HEK293T (cell line): Measurements from ENCODE around the gene EFCC1.

Experiments
- CTCF ChIA-PET: fragments of 350-600 bp; formaldehyde crosslinking; extraction: SDS; loops from one replicate; lab custom pipeline; 2021; ENCODE audit warnings: antibody characterized with exemption, inconsistent platforms; lab: Yijun Ruan, JAX
- POLR2A ChIA-PET: fragments of 350-600 bp; formaldehyde crosslinking; extraction: SDS; loops from one replicate; lab custom pipeline; 2020; ENCODE audit warnings: antibody characterized with exemption, inconsistent platforms; lab: Yijun Ruan, JAX
- DNase-seq: peaks from one replicate; pipeline ENCODE4 v3.0.0; 2012; ENCODE audit warnings: mixed read lengths; ENCODE audit errors: extremely low spot score
- ARNT ChIP-seq: fragments of 450-650 bp; IDR thresholded peaks from 2 replicates; pipeline ENCODE4 v1.6.1; 2017; ENCODE audit warnings: mild to moderate bottlenecking
- BHLHE40 ChIP-seq: fragments of 450-650 bp; IDR thresholded peaks from 2 replicates; pipeline ENCODE4 v1.6.1; 2016; ENCODE audit warnings: mild to moderate bottlenecking, moderate library complexity, borderline replicate concordance
- CTBP1 ChIP-seq: fragments of 450-650 bp; IDR thresholded peaks from 2 replicates; pipeline ENCODE4 v1.6.1; 2016; ENCODE audit warnings: borderline replicate concordance
- ELF4 ChIP-seq: fragments of 450-650 bp; IDR thresholded peaks from 2 replicates; pipeline ENCODE4 v1.6.1; 2017; ENCODE audit warnings: antibody characterized with exemption
- FOXA1 ChIP-seq: fragments of 450-650 bp; IDR thresholded peaks from 2 replicates; pipeline ENCODE4 v1.6.1; 2016; ENCODE audit warnings: mild to moderate bottlenecking
- FOXK2 ChIP-seq: fragments of 450-650 bp; IDR thresholded peaks from 2 replicates; pipeline ENCODE4 v1.6.1; 2016; ENCODE audit warnings: mild to moderate bottlenecking
- FOXM1 ChIP-seq: fragments of 450-650 bp; IDR thresholded peaks from 2 replicates; pipeline ENCODE4 v1.6.1; 2017; ENCODE audit warnings: mild to moderate bottlenecking, borderline replicate concordance
- HDGF ChIP-seq: fragments of 450-650 bp; IDR thresholded peaks from 2 replicates; pipeline ENCODE4 v1.6.1; 2017; ENCODE audit warnings: antibody characterized with exemption, borderline replicate concordance
- L3MBTL2 ChIP-seq: fragments of 450-650 bp; conservative IDR thresholded peaks from 2 replicates; pipeline ENCODE4 v1.6.1; 2016; ENCODE audit warnings: mild to moderate bottlenecking
- LEF1 ChIP-seq: fragments of 450-650 bp; IDR thresholded peaks from 2 replicates; pipeline ENCODE4 v1.6.1; 2017; ENCODE audit warnings: mild to moderate bottlenecking, borderline replicate concordance
- NFRKB ChIP-seq: fragments of 450-650 bp; IDR thresholded peaks from 2 replicates; pipeline ENCODE4 v1.6.1; 2016; ENCODE audit warnings: mild to moderate bottlenecking, moderate library complexity
- SP1 ChIP-seq: fragments of 450-650 bp; IDR thresholded peaks from 2 replicates; pipeline ENCODE4 v1.6.1; 2017
- SUZ12 ChIP-seq: fragments of 450-650 bp; IDR thresholded peaks from 2 replicates; pipeline ENCODE4 v1.6.1; 2016; ENCODE audit warnings: mild to moderate bottlenecking
- TARDBP ChIP-seq: fragments of 450-650 bp; IDR thresholded peaks from 2 replicates; pipeline ENCODE4 v1.6.1; 2016
- ZNF384 ChIP-seq: fragments of 450-650 bp; IDR thresholded peaks from 2 replicates; pipeline ENCODE4 v1.6.1; 2016
- TF ChIP-seq, protein P1 (sequence below): fragments of 450-650 bp; IDR thresholded peaks from 2 replicates; pipeline ENCODE4 v1.6.1; 2016

The EFCC1 gene

DNA sequence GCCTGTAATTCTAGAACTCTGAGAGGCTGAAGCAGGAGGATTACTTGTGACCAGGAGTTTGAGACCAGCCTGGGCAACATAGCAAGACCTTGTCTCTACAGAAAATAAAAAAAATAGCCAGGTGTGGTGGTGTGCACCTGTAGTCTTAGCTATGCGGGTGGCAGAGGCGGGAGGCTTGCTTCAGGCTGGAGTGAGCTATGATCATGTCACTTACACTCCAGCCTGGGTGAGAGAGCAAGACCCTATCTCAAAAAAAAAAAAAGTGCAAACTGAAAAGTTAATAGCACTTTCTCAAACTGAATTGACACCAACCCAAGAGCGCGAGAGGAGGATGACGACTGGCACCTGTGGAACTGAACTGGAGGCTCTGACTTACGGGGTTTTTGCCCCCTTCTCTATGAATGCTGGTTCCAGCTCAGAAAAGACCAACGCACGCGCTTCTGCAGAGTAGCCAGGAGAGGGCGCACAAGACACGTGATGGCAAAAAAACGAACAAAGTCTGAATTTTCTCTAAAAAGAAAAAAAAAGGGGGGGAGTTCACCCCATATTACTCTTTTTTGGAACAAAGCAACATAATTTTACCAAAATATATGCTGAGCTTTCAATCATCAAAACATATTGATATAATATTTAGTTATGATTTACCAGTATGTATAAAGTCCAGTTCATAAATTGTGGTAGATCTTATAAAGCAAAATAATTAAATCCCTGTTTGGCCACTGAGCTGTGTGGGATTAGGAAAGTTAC, 30.9 kb upstream of the EFCC1 start:
- CTCF ChIA-PET, result interaction anchor here (0.6 to 2.5 kb wide), 29 partner anchors 11 to 1116 kb away, joined by 3 to 22 read pairs (median 5); partner anchors contain the start of genes COPG1 and GP9
- peak; percentile 57 for DNase-seq
- POLR2A ChIA-PET, result interaction anchor here (0.7 to 1.5 kb wide), 3 partner anchors 92 to 280 kb away, joined by 4 to 5 read pairs (median 4); partner anchors contain the start of gene COPG1

DNA sequence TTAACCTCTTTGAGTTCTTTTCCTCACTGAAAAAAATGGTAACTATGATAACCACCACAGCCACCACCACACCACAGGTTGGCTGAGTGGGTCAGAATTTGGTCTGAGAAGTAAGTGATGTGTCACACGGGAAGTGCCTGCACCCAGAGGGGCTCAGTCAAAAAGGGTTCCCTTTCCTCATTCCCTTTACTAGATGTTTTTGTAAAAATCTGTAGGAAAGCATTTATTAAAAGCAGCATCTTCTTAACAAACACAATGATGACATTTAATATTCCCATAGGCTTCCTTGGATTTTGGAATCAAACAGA, 30.4 kb upstream of the EFCC1 start:
- ChIA-PET POLR2A (interaction anchor here (1.5 kb wide), 1 partner anchor 279 kb away, joined by 5 read pairs; the partner anchor contains the start of gene COPG1), CTCF (interaction anchor here (0.6 to 2.5 kb wide), 25 partner anchors 11 to 1116 kb away, joined by 3 to 22 read pairs (median 5); partner anchors contain the start of gene GP9)
- DNase-seq, result no peak
- TF ChIP-seq BHLHE40 (no peak), FOXK2 (no peak), ELF4 (no peak), FOXM1 (no peak), SP1 (no peak), ZNF384 (no peak), L3MBTL2 (no peak), CTBP1 (no peak), LEF1 (no peak), ARNT (no peak)
- TF ChIP-seq, protein P1, sequence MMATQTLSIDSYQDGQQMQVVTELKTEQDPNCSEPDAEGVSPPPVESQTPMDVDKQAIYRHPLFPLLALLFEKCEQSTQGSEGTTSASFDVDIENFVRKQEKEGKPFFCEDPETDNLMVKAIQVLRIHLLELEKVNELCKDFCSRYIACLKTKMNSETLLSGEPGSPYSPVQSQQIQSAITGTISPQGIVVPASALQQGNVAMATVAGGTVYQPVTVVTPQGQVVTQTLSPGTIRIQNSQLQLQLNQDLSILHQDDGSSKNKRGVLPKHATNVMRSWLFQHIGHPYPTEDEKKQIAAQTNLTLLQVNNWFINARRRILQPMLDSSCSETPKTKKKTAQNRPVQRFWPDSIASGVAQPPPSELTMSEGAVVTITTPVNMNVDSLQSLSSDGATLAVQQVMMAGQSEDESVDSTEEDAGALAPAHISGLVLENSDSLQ, result no peak

More for the DNA sequence above, 30.9 kb upstream of the EFCC1 start:
- no peak for TF ChIP-seq FOXM1
- no peak for TF ChIP-seq FOXK2
- TF ChIP-seq ELF4, result no peak
- TF ChIP-seq CTBP1, result no peak
- TF ChIP-seq SUZ12, result no peak
- TF ChIP-seq, protein P1, result no peak
- TF ChIP-seq ZNF384, result no peak
- TF ChIP-seq BHLHE40, result no peak
- TF ChIP-seq L3MBTL2, result no peak
- TF ChIP-seq HDGF, result no peak

DNA sequence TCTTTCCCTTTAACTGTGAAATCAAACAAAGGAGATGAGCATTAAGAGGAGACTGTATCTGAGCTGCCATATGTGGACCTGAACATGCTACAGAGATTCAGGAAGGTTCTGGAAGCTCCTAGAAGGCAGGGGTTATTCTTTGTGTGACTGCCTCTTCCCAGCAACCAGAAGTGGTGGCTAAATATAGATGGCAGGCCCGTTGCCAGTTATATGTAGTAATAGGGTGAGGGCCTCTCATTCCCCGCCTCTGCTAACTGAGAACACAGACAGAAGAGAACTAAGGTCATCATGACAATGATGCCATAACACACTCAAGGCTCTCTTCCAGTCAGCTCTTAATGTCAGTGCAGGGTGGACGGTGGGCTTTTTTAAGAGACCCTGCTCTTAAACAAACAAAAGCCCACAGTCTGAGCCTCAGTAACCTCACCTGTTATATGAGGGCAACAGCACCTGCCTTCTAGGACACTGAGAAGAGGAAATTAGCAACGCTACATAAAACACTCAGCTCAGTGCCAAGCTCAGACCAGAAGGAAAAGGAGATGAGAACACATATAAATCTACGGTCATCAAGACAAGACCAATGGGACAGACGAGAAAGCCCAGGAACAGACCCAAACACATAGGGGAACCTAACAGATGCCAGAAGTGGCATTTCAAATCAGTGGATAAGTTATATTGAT, 29.5 kb upstream of the EFCC1 start:
- TF ChIP-seq BHLHE40 (no peak), ZNF384 (no peak), L3MBTL2 (no peak), CTBP1 (no peak)
- ChIA-PET CTCF (interaction anchor here (0.9 to 2.5 kb wide), 6 partner anchors 10 to 274 kb away, joined by 3 to 22 read pairs (median 9); no protein-coding TSS in a partner anchor), POLR2A (interaction anchor here (1.1 kb wide), 1 partner anchor 56 kb away, joined by 3 read pairs; no protein-coding TSS in a partner anchor)
- no peak for DNase-seq

DNA sequence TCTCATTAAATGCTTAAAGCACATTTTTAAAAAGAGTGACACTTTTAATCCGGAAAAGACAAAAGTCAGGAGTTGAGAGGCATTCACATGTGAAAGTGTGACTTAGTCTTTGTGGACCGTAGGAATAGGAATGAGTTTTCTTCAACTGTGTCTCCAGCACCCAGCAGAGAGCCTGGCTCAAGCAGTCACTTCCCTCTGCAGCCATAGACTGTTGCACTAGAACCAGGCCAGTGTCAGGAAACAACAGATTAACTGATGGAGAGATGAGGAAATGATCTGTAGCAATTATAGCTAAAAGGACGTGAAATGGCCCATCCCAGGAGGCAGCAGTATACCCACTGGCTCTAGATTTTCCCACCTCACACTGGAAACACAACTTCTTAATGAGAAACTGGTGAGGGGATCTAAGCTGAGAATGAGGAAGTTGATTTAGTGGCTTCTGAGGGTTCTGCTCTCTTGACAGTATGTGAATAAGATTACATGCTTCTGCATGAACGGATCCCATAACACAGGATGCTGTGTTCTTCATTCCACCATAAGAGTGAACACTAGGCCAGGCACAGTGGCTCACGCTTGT, 27.0 kb upstream of the EFCC1 start:
- CTCF ChIA-PET, result no interaction called here
- DNase-seq, result no peak
- POLR2A ChIA-PET, result no interaction called here
- TF ChIP-seq HDGF (no peak), LEF1 (no peak), ELF4 (no peak), SP1 (no peak), FOXA1 (no peak), FOXM1 (no peak), SUZ12 (no peak), ZNF384 (no peak), TARDBP (no peak), L3MBTL2 (no peak), BHLHE40 (no peak), ARNT (no peak), CTBP1 (no peak)
- TF ChIP-seq, protein P1, result no peak

GRCh38 chr3:128975276-128975675, 25.8 kb upstream of the EFCC1 start:
- POLR2A ChIA-PET, result no interaction called here
- TF ChIP-seq HDGF, result no peak
- TF ChIP-seq TARDBP, result no peak
- no peak for TF ChIP-seq SP1
- no peak for TF ChIP-seq ZNF384
- no peak for TF ChIP-seq CTBP1
- TF ChIP-seq ARNT, result no peak
- TF ChIP-seq BHLHE40, result no peak
- TF ChIP-seq SUZ12, result no peak
- TF ChIP-seq, protein P1, result no peak
- no peak for TF ChIP-seq NFRKB
- TF ChIP-seq ELF4, result no peak
- no peak for TF ChIP-seq FOXA1
- no peak for TF ChIP-seq FOXM1
- TF ChIP-seq LEF1, result no peak
- no peak for TF ChIP-seq FOXK2
- DNase-seq, result no peak
- CTCF ChIA-PET, result no interaction called here
